Transverse colon (tissue), 4 donors: ENCODE measurements around the gene OXLD1. TPM values are rescaled to one million over a fixed set of nuclear protein-coding genes. Genes with fewer than 3 reads are reported as not detected.

Experiments used
- DNase-seq: peaks from one replicate; pipeline ENCODE4 v3.0.0-alpha.2; 2019
- H3K27ac ChIP-seq, 4 donors: fragments of 200-600 bp; sonication (generic); 2 replicates each; pipeline ENCODE4 v1.5.1; 2016 to 2018; ENCODE audit warnings: inconsistent platforms in 4 of 4
- H3K27me3 ChIP-seq: fragments of 200-600 bp; sonication (generic); 2 replicates; pipeline ENCODE4 v1.5.1; 2017; ENCODE audit warnings: inconsistent platforms
- H3K36me3 ChIP-seq, 4 donors: fragments of 200-600 bp; sonication (generic); 2 replicates each; pipeline ENCODE4 v1.5.1; 2017 to 2019; ENCODE audit warnings: inconsistent platforms in 4 of 4
- H3K4me1 ChIP-seq, 4 donors: fragments of 200-600 bp; sonication (generic); 2 replicates each; pipeline ENCODE4 v1.5.1; 2017 to 2020; ENCODE audit warnings: inconsistent platforms in 4 of 4
- H3K4me3 ChIP-seq, 4 donors: fragments of 200-600 bp; sonication (generic); 1 replicate in 1 of 4; 2 replicates in 3 of 4; pipeline versions ENCODE4 v1.5.1 to v1.6.1; 2017 to 2019; ENCODE audit warnings: inconsistent platforms in 4 of 4
- H3K9me3 ChIP-seq, 2 donors: fragments of 200-600 bp; sonication (generic); 2 replicates each; pipeline ENCODE4 v1.5.1; 2017 to 2019; ENCODE audit warnings: inconsistent platforms in 2 of 2
- EP300 ChIP-seq: sonication (generic); formaldehyde crosslinking; IDR thresholded peaks from one replicate; pipeline ENCODE4 v1.6.1; 2017; ENCODE audit warnings: antibody characterized with exemption, low read depth
- POLR2A ChIP-seq: fragments of 450-650 bp; IDR thresholded peaks from one replicate; pipeline ENCODE4 v1.6.1; 2016; ENCODE audit warnings: antibody characterized with exemption, mild to moderate bottlenecking, moderate library complexity
- POLR2AphosphoS5 ChIP-seq, 3 donors: sonication (generic); formaldehyde crosslinking; IDR thresholded peaks; one replicate each; pipeline ENCODE4 v1.6.1; 2016; ENCODE audit warnings: antibody characterized with exemption in 3 of 3
- WGBS, 2 donors: methylation state at CpG; one replicate each; pipeline ENCODE4 v1.1.5; 2018; ENCODE audit warnings: low coverage in 1 of 2; 5-methylcytosine and 5-hydroxymethylcytosine counted together
- in situ Hi-C, 4 donors: fragments of 200-750 bp; cut with MboI; loops; one replicate each; pipeline versions ENCODE4 v1.15.0 to v1.15.1; 2017; ENCODE audit warnings: low sequenced_read_pairs in 3 of 4, low pct_ligation_motif_present in 1 of 4, low pct_unique_long_range_greater_than_20kb in 1 of 4
- intact Hi-C: fragments of 100-400 bp; cut with DNase I; formaldehyde crosslinking; loops from one replicate; pipeline ENCODE4 v1.15.1; 2023; ENCODE audit warnings: low total_unique reads
- total RNA-seq, 4 donors: library from RNA; depleted of rRNA; stranded (reverse); fragments of >200 nt; gene quantifications; one replicate each; pipeline ENCODE4 v1.1.0, GENCODE V29; 2016
- TF ChIP-seq, protein P1 (sequence below), 5 experiments: fragments of 200-600 bp in 3 of 5; fragments of 450-650 bp in 2 of 5; sonication (generic) in 3 of 5; IDR thresholded peaks; 1 replicate in 2 of 5; 2 replicates in 3 of 5; pipeline ENCODE4 v1.5.1; 2016 to 2017; ENCODE audit warnings: antibody characterized with exemption in 5 of 5, inconsistent platforms in 3 of 5, mild to moderate bottlenecking in 2 of 5, moderate library complexity in 1 of 5

The OXLD1 gene
- total RNA-seq, 4 donors from 2014 or later, result 21.4 to 63.6 (median 41.2) TPM

DNA sequence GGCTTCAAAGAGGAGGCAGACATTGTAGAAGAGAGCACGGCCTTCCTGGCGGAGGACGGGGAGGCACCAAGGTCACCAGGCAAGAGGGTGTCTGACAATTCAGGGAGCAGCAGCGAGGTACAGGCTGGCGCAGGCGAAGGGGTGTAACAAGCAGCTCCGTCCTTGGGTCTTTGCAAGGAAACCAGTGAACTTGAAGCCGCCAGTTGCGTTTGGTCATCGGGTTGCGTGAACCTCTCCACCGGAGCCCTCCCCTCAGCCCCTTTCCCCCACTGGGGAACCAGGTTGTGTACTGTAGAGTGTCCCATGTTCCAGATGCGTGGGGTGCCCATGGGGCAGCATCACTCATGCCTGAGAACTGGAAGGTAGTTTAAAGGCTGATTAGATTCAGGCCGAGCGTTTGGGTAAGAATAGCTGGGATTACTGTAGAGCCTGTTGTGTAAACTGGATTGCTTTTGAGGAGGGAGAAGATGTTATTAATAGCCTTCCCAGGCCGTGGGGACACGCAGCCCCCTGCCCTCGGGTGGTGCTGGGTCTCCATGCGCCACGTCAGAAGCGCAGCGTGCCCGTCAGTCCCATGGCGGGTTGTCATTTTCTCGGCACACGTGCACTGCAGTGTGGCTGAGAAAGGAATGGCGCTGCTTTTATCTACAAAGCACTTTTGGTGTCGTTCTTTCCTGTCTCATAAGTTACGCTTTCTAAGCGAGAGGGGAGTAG, 39.3 kb upstream of the OXLD1 start:
- 94 to 97% methylated on average over 12 to 30 of the region's 30 CpGs for WGBS, 2 donors
- Histone ChIP-seq H3K4me1 (peaks cover 31 to 45% (median 42%) of the 10 kb centered on the region in 4 donors), H3K27me3 (no peaks in the 10 kb centered on the region), H3K27ac (no peak overlapping the region), H3K36me3 (peaks cover 0 to 14% (median 5%) of the 10 kb centered on the region in 4 donors), H3K9me3 (no peaks in the 10 kb centered on the region), H3K4me3 (no peak overlapping the region)
- no peak for TF ChIP-seq POLR2AphosphoS5 (IDR thresholded peaks at IDR 0.05)
- no peak for TF ChIP-seq POLR2A
- TF ChIP-seq, protein P1, sequence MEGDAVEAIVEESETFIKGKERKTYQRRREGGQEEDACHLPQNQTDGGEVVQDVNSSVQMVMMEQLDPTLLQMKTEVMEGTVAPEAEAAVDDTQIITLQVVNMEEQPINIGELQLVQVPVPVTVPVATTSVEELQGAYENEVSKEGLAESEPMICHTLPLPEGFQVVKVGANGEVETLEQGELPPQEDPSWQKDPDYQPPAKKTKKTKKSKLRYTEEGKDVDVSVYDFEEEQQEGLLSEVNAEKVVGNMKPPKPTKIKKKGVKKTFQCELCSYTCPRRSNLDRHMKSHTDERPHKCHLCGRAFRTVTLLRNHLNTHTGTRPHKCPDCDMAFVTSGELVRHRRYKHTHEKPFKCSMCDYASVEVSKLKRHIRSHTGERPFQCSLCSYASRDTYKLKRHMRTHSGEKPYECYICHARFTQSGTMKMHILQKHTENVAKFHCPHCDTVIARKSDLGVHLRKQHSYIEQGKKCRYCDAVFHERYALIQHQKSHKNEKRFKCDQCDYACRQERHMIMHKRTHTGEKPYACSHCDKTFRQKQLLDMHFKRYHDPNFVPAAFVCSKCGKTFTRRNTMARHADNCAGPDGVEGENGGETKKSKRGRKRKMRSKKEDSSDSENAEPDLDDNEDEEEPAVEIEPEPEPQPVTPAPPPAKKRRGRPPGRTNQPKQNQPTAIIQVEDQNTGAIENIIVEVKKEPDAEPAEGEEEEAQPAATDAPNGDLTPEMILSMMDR (IDR thresholded peaks at IDR 0.05), result no peak
- in situ Hi-C loops, result no loop called here
- intact Hi-C loops, result no loop called here
- no peak for DNase-seq

DNA sequence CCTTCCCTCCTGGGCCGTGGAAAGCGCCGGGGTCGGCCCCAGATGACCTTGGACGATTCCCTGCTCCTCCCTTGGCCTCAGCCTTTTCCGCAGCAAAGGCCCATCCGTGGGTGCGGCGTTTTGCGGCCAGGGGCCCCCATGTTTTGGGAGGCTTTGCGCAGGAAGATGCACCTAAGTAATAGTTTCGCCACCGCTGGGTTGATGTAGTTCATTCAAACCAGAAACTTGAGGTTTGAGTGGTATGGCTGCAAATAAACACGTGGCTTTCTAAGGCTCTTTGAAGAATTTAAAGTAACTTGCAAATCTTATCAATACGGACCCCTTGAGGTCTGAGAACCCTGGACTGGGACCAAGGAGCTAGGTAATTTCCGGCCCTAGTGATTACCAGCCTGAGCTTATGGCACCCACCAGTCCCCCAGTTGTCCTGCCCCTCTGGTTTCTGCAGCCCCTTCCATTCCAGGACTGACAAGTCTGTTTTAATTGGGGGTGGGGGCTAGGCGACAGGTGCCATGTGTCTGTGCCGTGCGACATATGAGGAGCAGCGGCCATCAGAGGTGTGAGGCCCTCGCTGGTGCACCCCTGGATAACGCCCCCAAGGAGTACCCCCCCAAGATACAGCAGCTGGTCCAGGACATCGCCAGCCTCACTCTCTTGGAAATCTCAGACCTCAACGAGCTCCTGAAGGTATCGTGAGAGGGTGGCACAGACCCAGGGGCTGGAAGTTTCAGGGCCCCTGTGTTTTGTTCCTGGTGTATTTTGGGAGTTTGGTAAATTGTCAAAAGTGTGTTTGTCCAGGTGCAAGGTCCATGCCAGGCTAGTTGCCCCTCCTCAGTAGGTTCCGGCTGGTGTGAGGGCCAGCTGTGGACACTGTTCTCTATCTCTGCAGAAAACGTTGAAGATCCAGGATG, 37.6 kb upstream of the OXLD1 start:
- Histone ChIP-seq H3K27ac (peak overlapping the region; percentile 92 to 99 (median 97)), H3K27me3 (no peaks in the 10 kb centered on the region), H3K4me1 (peaks cover 21 to 36% (median 30%) of the 10 kb centered on the region in 4 donors), H3K9me3 (no peaks in the 10 kb centered on the region), H3K4me3 (peak overlapping the region; percentile 70 to 98 (median 92)), H3K36me3 (peaks cover 0 to 20% (median 5%) of the 10 kb centered on the region in 4 donors)
- TF ChIP-seq, protein P1 (IDR thresholded peaks at IDR 0.05), result no peak
- TF ChIP-seq POLR2AphosphoS5 (IDR thresholded peaks at IDR 0.05), result no peak
- no peak for TF ChIP-seq EP300
- no peak for TF ChIP-seq POLR2A
- DNase-seq, result no peak
- in situ Hi-C loops, result no loop called here
- 0 to 19% methylated on average over 1 to 26 of the region's 27 CpGs for WGBS, 2 donors
- intact Hi-C loops, result no loop called here

DNA sequence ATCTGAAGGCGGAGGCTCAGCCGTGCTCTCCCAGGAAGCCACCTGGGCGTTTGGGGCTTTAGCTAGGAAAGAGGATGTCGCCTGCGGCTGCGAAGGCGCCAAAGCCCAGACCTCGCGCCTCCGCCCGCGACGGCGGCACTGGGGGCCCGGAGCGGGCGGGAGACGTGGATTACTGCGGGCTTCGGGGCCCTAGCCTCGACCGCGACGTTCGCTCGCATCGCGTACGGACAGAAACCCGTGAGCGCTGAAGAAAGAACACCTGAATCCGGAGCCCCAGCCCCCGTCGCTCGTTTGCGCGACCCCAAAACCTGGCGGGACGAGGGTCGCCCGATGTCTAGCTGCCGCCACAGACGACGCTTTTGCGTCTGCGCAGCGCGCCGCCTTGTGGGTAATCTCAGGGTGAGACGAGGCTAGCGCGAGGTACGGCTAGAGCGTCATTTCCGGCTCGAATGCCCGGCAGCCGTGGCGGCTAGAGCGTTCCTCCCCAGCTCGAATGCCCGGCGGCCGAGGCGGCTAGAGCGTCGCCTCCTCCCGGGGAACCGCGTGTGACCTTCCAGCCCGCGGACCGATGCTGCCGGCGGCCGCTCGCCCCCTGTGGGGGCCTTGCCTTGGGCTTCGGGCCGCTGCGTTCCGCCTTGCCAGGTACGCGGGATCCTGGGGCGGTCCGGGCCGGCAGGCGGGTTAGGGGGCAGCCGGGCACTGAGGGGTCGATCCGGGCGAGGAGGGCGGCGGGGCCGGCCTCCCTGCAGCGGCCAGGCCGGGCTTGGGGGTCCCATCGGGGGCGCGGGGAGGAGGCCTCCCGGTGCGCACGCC, 36.7 kb upstream of the OXLD1 start, which contains the start of gene MRPL12:
TSS of gene MRPL12 (plus strand) at position 434 of the 813 bp plus-strand sequence. CDS start at position 569, 135 bp downstream.
- peaks cover 0 to 22% (median 7%) of the 10 kb centered on the region in 4 donors for H3K36me3 ChIP-seq
- H3K27ac ChIP-seq, result peak within 1 kb of the TSS; percentile 92 to 99 (median 97)
- DNase-seq, result peak; percentile 94
- no peaks in the 10 kb centered on the region for H3K27me3 ChIP-seq
- WGBS, 2 donors, result 1% methylated on average over 49 of the region's 102 CpGs; no CpG with 5 or more reads in 1 of the 2 donors
- intact Hi-C loops, result no loop called here
- in situ Hi-C loops, result no loop called here
- H3K4me3 ChIP-seq, result peak within 1 kb of the TSS; percentile 70 to 98 (median 92)
- H3K9me3 ChIP-seq, result no peaks in the 10 kb centered on the region
- H3K4me1 ChIP-seq, result peaks cover 21 to 36% (median 30%) of the 10 kb centered on the region in 4 donors
- TF ChIP-seq EP300 (peak; percentile 35), POLR2A (peak; percentile 90), POLR2AphosphoS5 (IDR thresholded peaks at IDR 0.05) (peak; percentile 96 to 97 (median 97))
- TF ChIP-seq, protein P1 (IDR thresholded peaks at IDR 0.05), result peak in 4 of 5 experiments; percentile 34 to 73 (median 50)
